Activated naive CD8-positive, alpha-beta T cell (primary cell): ENCODE data around the gene RAB27A.

Experiments
- H3K27ac Mint-ChIP-seq: one replicate; pipeline ENCODE4 v1.8.0; 2021; ENCODE audit warnings: mixed read lengths
- H3K27me3 Mint-ChIP-seq: one replicate; pipeline ENCODE4 v1.8.0; 2021; ENCODE audit warnings: mixed read lengths
- H3K36me3 Mint-ChIP-seq: one replicate; pipeline ENCODE4 v1.8.0; 2021; ENCODE audit warnings: mixed read lengths
- H3K4me1 Mint-ChIP-seq: one replicate; pipeline ENCODE4 v1.8.0; 2021; ENCODE audit warnings: low read depth, mixed read lengths
- H3K4me3 Mint-ChIP-seq: one replicate; pipeline ENCODE4 v1.8.0; 2021; ENCODE audit warnings: mild to moderate bottlenecking, mixed read lengths
- H3K9me3 Mint-ChIP-seq: one replicate; pipeline ENCODE4 v1.8.0; 2021; ENCODE audit warnings: low read depth, mixed read lengths

Gene RAB27A

DNA sequence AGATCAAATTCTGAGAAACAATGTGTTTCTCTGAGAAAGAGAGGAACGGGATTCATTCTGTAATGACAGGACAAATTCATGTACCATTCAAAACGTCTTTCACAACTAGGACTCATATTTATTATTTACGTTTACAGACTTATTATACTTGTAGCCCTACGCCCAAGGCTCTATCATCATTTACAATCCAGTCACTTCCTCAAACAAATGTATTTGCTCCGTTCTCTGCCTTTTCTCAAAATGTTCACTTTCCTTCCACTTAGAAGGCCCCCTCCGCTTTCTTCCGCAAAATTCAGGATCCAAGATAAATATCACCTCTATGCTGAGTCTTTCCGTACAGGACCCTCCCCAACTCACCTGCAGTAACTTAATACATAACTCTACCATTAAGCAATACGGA, 93.6 kb downstream of the RAB27A start:
- H3K4me1 Mint-ChIP-seq, result peaks cover 26% of the 10 kb centered on the region
- no peak overlapping the region for H3K27ac Mint-ChIP-seq
- H3K36me3 Mint-ChIP-seq, result peaks cover 9% of the 10 kb centered on the region
- H3K9me3 Mint-ChIP-seq, result no peaks in the 10 kb centered on the region
- H3K4me3 Mint-ChIP-seq, result no peak overlapping the region
- no peaks in the 10 kb centered on the region for H3K27me3 Mint-ChIP-seq

DNA sequence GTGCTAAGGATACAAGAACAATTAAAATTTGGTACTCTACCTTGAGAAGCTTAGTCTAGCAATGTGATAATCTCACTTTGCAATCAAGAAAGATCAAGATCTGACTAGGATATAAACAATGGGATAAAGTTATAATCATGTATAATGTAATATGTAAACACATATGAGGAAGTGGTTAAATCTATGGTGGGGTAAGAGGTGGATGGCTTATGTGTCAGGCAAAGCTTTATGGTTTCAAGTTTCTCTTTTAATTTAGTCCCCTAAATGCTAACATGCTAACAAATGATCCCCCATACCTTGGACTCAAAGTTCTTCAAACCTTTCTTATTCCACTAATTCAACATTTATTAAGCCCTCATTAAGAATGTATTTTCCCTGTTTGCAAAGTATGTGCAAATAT, 95.4 kb downstream of the RAB27A start:
- Mint-ChIP-seq H3K36me3 (peaks cover 11% of the 10 kb centered on the region), H3K4me3 (no peak overlapping the region), H3K27ac (peak overlapping the region; percentile 72), H3K9me3 (no peaks in the 10 kb centered on the region), H3K27me3 (no peaks in the 10 kb centered on the region), H3K4me1 (peaks cover 30% of the 10 kb centered on the region)

DNA sequence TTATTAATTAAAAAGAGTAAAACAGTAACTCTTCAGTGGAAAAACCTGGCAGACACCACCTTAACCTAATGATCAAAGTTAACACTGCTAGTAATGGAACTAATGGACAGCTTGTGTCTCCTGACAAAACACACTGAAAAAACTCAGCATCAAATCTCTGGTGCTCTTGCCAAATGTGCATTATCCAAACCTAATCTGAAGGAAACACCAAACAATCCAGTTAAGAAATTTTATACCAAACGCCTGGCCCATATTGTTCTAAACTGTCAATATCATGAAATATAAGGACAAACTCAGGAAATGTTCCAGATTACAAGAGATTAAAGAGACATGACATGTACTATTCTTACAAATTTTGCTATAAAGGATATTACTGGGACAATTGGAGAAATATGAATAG, 103.3 kb downstream of the RAB27A start:
- no peaks in the 10 kb centered on the region for H3K9me3 Mint-ChIP-seq

DNA sequence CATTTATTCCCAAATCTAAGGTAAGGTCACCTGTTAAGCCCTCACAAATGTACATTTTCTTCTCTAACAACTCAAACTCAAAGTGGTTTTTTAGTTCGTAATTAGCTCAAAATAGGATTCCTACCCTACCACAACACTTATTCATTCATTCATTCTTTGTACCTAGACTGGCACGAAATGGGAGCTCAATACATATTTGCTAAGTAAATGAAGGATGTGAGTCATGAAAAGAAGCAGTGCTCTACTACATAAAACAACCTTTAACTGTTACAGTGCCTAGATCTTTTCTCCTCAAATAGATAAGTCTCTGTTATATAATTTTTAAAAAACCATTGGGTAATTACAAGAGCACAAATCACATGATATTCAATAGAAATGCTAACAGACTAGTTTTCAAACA, 105.9 kb downstream of the RAB27A start:
- Mint-ChIP-seq H3K36me3 (peaks cover 18% of the 10 kb centered on the region), H3K9me3 (no peaks in the 10 kb centered on the region), H3K4me3 (no peak overlapping the region), H3K4me1 (peaks cover 31% of the 10 kb centered on the region), H3K27ac (no peak overlapping the region), H3K27me3 (no peaks in the 10 kb centered on the region)

More for the DNA sequence above, 103.3 kb downstream of the RAB27A start:
- Mint-ChIP-seq H3K4me3 (no peak overlapping the region), H3K4me1 (peaks cover 41% of the 10 kb centered on the region), H3K27me3 (no peaks in the 10 kb centered on the region), H3K36me3 (peaks cover 20% of the 10 kb centered on the region), H3K27ac (no peak overlapping the region)

DNA sequence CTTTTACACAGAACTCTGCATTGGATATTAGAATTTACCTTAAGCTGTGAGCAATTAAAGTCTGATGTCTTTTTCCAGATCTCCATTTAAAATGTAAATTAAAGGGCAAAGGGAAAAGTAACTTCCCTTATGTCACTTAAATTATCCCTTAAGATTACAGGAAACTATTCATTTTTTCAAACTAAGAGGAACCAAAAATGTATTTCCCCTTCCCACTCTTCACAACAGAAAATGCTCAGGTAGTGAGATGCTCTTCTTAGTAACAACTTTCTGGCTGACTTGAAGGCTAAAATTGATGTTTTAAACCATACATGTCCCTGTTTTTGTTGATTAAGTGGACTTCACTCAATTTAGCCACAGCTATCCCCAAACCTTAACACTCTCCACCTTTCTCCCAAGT, 110.5 kb downstream of the RAB27A start:
- Mint-ChIP-seq H3K4me3 (no peak overlapping the region), H3K27ac (peak overlapping the region; percentile 8), H3K9me3 (no peaks in the 10 kb centered on the region), H3K4me1 (no peaks in the 10 kb centered on the region), H3K36me3 (peaks cover 8% of the 10 kb centered on the region), H3K27me3 (no peaks in the 10 kb centered on the region)

DNA sequence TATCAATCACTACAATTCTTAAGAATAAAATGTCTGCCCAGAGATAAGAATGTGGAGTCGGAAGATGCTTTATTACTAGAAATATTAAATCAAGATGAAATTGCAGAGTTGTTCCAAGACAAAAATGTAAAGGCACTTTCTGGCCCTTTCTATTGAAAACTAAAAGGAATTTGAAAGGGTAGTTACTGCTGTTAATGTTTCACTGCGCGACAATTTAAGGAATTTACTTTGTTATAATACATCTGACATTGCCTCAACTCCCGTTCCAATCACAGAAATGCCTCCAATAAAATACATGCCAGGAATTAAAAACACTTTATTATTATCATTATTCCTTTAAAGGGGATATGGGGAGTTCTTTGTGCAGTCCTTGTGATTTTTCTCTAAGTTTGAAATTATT, 119.3 kb downstream of the RAB27A start:
- Mint-ChIP-seq H3K27me3 (no peaks in the 10 kb centered on the region), H3K27ac (no peak overlapping the region), H3K4me3 (no peak overlapping the region), H3K9me3 (no peaks in the 10 kb centered on the region), H3K4me1 (no peaks in the 10 kb centered on the region), H3K36me3 (no peaks in the 10 kb centered on the region)

DNA sequence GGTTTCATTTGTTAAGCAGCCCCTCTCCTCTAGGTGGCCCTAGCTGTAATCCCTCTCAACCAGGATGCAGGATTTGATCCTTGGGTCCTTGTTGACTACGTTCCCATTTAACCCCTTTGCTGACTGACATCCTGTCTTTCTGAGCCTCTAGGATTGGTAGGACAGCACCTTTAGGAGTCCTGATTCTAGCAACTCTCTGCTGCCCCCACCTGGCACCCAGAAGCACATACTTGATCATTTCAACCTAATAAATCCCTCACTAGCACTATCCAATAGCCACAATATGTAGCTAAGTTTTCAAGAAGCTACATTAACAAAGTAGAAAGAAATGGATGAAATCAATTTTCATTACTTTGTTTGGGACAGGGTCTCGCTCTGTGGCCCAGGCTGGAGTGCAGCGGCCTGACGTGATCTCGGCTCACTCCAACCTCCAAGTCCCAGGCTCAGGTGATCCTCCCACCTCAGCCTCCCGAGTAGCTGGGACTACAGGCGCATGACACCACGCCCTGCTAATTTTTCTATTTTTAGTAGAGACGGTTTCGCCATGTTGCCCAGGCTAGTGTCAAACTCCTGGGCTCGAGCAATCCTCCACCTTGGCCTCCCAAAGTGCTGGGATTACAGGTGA, 121.2 kb downstream of the RAB27A start:
- Mint-ChIP-seq H3K27ac (no peak overlapping the region), H3K4me3 (no peak overlapping the region), H3K27me3 (no peaks in the 10 kb centered on the region), H3K9me3 (no peaks in the 10 kb centered on the region), H3K4me1 (no peaks in the 10 kb centered on the region), H3K36me3 (no peaks in the 10 kb centered on the region)

DNA sequence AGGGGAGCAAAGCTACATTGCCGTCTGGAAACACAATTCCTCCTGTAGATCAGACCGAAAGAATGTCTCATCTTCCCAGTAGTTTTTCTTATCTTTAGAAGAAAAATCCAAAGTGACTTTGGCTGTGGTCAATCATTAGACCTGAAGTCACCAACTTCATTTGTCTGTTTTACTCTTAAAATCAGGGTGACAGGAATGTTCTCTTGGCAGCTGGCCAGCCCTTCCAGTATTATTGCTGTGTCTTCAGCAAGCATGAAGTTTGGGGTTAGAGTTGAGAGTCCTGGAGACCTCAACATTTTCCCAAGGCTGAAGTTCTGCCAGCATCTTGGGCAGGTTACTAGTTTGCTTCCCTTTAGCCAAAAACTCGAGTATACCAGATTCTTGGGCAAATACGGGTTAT, 125.3 kb downstream of the RAB27A start:
- Mint-ChIP-seq H3K9me3 (no peaks in the 10 kb centered on the region), H3K27ac (no peak overlapping the region), H3K36me3 (no peaks in the 10 kb centered on the region), H3K4me3 (no peak overlapping the region), H3K27me3 (no peaks in the 10 kb centered on the region), H3K4me1 (no peaks in the 10 kb centered on the region)
